Measurements from ENCODE around the gene KIF17.
A peak's percentile ranks its signal among the peaks of the same experiment; 100 is the strongest.

Gene KIF17

DNA sequence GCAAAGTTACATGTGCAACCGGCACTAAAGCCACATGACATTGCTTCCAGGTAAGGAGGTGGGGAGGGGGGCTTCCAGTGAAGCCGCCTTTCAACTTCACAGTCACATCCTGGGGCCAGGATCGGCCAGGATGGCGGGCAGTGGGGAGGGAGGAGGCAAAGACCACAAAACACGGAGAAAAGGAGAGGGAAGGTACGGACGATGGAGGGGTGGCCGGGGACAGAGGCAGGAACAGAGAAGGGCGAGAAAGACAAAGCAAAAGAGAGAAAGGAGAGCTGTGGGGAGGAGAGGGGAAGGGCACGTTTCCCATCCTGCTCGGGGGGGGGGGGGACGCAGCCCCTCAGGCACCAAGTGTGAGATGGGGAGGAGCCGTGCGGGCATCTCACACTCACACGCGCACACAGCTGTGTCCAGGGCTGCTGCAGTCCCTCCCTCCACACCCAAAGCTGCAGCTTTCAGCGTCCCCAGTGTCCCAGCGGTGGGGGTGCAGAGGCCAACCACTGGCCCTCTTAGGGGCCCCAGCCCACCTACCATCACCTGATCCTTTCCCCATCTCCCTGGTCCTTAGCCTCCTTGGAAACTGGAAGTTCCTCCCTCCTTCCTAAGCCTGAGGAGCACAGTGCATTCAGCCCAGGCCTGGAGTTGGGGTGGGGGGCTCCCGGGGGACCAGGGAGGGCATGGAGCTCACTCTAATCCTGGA lies 12.3 kb upstream of the KIF17 start:
- Histone ChIP-seq H2AFZ (ENCODE audit: low read length) (peak overlapping the region; percentile 67), H3K14ac (ENCODE audit: low read length) (peak overlapping the region; percentile 76), H3K79me1 (ENCODE audit: low read depth, low read length) (peaks cover 7% of the 10 kb centered on the region), H3K9me3 (replicated peaks in 1 of 2; ENCODE audit: control insufficient read depth in 2 of 2, insufficient read depth in 1 of 2, low read depth in 1 of 2, low read length in 2 of 2) (no peaks in the 10 kb centered on the region), H3K9ac (ENCODE audit: low read depth, low read length, poor library complexity) (peak overlapping the region; percentile 50), H3K18ac (ENCODE audit: low read length) (peak overlapping the region; percentile 52), H3K4ac (ENCODE audit: low read length) (no peak overlapping the region), H4K91ac (ENCODE audit: low read depth, low read length, poor library complexity) (no peak overlapping the region), H4K8ac (ENCODE audit: low read depth, low read length) (no peak overlapping the region), H2AK5ac (ENCODE audit: low read depth, low read length) (peak overlapping the region; percentile 86), H3K4me1 (ENCODE audit: control insufficient read depth in 2 of 2, insufficient read depth in 1 of 2, low read depth in 1 of 2, low read length in 2 of 2) (peaks cover 18 to 20% of the 10 kb centered on the region in 2 donors), H2BK15ac (ENCODE audit: low read length) (peak overlapping the region; percentile 44), H3K4me3 (ENCODE audit: low read length in 2 of 2) (peak overlapping the region in 1 of 2 donors; percentile 14), H3K4me2 (ENCODE audit: insufficient read depth, low read length, poor library complexity, severe bottlenecking) (no peak overlapping the region), H2BK120ac (ENCODE audit: low read depth, low read length) (no peak overlapping the region), H2BK12ac (ENCODE audit: low read length) (no peak overlapping the region), H2BK5ac (ENCODE audit: low read length) (no peak overlapping the region), H3K27ac (replicated peaks; ENCODE audit: low read length) (no peak overlapping the region), H3K23ac (ENCODE audit: low read depth, low read length, poor library complexity) (peak overlapping the region; percentile 20), H3K36me3 (replicated peaks in 1 of 2; ENCODE audit: control insufficient read depth in 2 of 2, insufficient read depth in 2 of 2, low read length in 2 of 2) (peaks cover 0 to 2% of the 10 kb centered on the region in 2 donors), H3K27me3 (ENCODE audit: control insufficient read depth in 3 of 3, insufficient read depth in 3 of 3, low read depth in 1 of 3, low read length in 3 of 3) (peaks cover 0 to 25% (median 8%) of the 10 kb centered on the region in 3 experiments)
- no CpG with 5 or more reads among the region's 19 CpGs for WGBS, 2 donors (ENCODE audit: extremely low coverage in 2 of 2, insufficient read length in 2 of 2, insufficient replicate concordance in 1 of 2)
- no peak for DNase-seq (ENCODE audit: low spot score)

- Histone ChIP-seq H3K9me3 (replicated peaks in 1 of 2; ENCODE audit: control insufficient read depth in 2 of 2, insufficient read depth in 1 of 2, low read depth in 1 of 2, low read length in 2 of 2) (no peaks in the 10 kb centered on the region), H3K4me1 (ENCODE audit: control insufficient read depth in 2 of 2, insufficient read depth in 1 of 2, low read depth in 1 of 2, low read length in 2 of 2) (peaks cover 18 to 20% of the 10 kb centered on the region in 2 donors), H3K14ac (ENCODE audit: low read length) (no peak overlapping the region), H3K18ac (ENCODE audit: low read length) (peak overlapping the region; percentile 20), H3K36me3 (replicated peaks in 1 of 2; ENCODE audit: control insufficient read depth in 2 of 2, insufficient read depth in 2 of 2, low read length in 2 of 2) (peaks cover 0 to 2% of the 10 kb centered on the region in 2 donors), H2AK5ac (ENCODE audit: low read depth, low read length) (peak overlapping the region; percentile 86), H3K79me1 (ENCODE audit: low read depth, low read length) (peaks cover 7% of the 10 kb centered on the region), H3K4ac (ENCODE audit: low read length) (no peak overlapping the region), H2BK120ac (ENCODE audit: low read depth, low read length) (no peak overlapping the region), H3K4me3 (ENCODE audit: low read length in 2 of 2) (no peak overlapping the region), H3K4me2 (ENCODE audit: insufficient read depth, low read length, poor library complexity, severe bottlenecking) (no peak overlapping the region), H2BK5ac (ENCODE audit: low read length) (no peak overlapping the region), H2BK15ac (ENCODE audit: low read length) (peak overlapping the region; percentile 38), H3K9ac (ENCODE audit: low read depth, low read length, poor library complexity) (peak overlapping the region; percentile 70), H4K8ac (ENCODE audit: low read depth, low read length) (no peak overlapping the region), H2AFZ (ENCODE audit: low read length) (peak overlapping the region; percentile 67), H3K27me3 (ENCODE audit: control insufficient read depth in 3 of 3, insufficient read depth in 3 of 3, low read depth in 1 of 3, low read length in 3 of 3) (peaks cover 0 to 25% (median 8%) of the 10 kb centered on the region in 3 experiments), H3K27ac (replicated peaks; ENCODE audit: low read length) (no peak overlapping the region), H4K91ac (ENCODE audit: low read depth, low read length, poor library complexity) (no peak overlapping the region), H2BK12ac (ENCODE audit: low read length) (no peak overlapping the region), H3K23ac (ENCODE audit: low read depth, low read length, poor library complexity) (peak overlapping the region; percentile 34)
- no peak for DNase-seq (ENCODE audit: low spot score)
- no CpG with 5 or more reads among the region's 14 CpGs for WGBS, 2 donors (ENCODE audit: extremely low coverage in 2 of 2, insufficient read length in 2 of 2, insufficient replicate concordance in 1 of 2)
Observed at GRCh38 chr1:20729155-20729931, 11.5 kb upstream of the KIF17 start.

- no peak overlapping the region for H3K27ac ChIP-seq (replicated peaks; ENCODE audit: low read length)
- H3K27me3 ChIP-seq (ENCODE audit: control insufficient read depth in 3 of 3, insufficient read depth in 3 of 3, low read depth in 1 of 3, low read length in 3 of 3): peaks cover 0 to 25% (median 8%) of the 10 kb centered on the region in 3 experiments
- no peak overlapping the region for H4K8ac ChIP-seq (ENCODE audit: low read depth, low read length)
- H3K23ac ChIP-seq (ENCODE audit: low read depth, low read length, poor library complexity): peak overlapping the region; percentile 10
- peak overlapping the region; percentile 38 for H2BK15ac ChIP-seq (ENCODE audit: low read length)
- H3K9me3 ChIP-seq (replicated peaks in 1 of 2; ENCODE audit: control insufficient read depth in 2 of 2, insufficient read depth in 1 of 2, low read depth in 1 of 2, low read length in 2 of 2): no peaks in the 10 kb centered on the region
- peak overlapping the region; percentile 52 for H3K18ac ChIP-seq (ENCODE audit: low read length)
- no peak overlapping the region for H2BK120ac ChIP-seq (ENCODE audit: low read depth, low read length)
- H3K4me1 ChIP-seq (ENCODE audit: control insufficient read depth in 2 of 2, insufficient read depth in 1 of 2, low read depth in 1 of 2, low read length in 2 of 2): peaks cover 18 to 20% of the 10 kb centered on the region in 2 donors
- WGBS, 2 donors (ENCODE audit: extremely low coverage in 2 of 2, insufficient read length in 2 of 2, insufficient replicate concordance in 1 of 2): no CpG with 5 or more reads among the region's 9 CpGs
- H2BK5ac ChIP-seq (ENCODE audit: low read length): no peak overlapping the region
- H4K91ac ChIP-seq (ENCODE audit: low read depth, low read length, poor library complexity): no peak overlapping the region
- H2AFZ ChIP-seq (ENCODE audit: low read length): no peak overlapping the region
- peaks cover 0 to 2% of the 10 kb centered on the region in 2 donors for H3K36me3 ChIP-seq (replicated peaks in 1 of 2; ENCODE audit: control insufficient read depth in 2 of 2, insufficient read depth in 2 of 2, low read length in 2 of 2)
- H3K79me1 ChIP-seq (ENCODE audit: low read depth, low read length): peaks cover 7% of the 10 kb centered on the region
- H3K4me2 ChIP-seq (ENCODE audit: insufficient read depth, low read length, poor library complexity, severe bottlenecking): no peak overlapping the region
- no peak overlapping the region for H3K4me3 ChIP-seq (ENCODE audit: low read length in 2 of 2)
- H3K14ac ChIP-seq (ENCODE audit: low read length): no peak overlapping the region
- H3K4ac ChIP-seq (ENCODE audit: low read length): no peak overlapping the region
- H3K9ac ChIP-seq (ENCODE audit: low read depth, low read length, poor library complexity): no peak overlapping the region
- H2BK12ac ChIP-seq (ENCODE audit: low read length): no peak overlapping the region
- no peak for DNase-seq (ENCODE audit: low spot score)
- peak overlapping the region; percentile 79 for H2AK5ac ChIP-seq (ENCODE audit: low read depth, low read length)
Observed at GRCh38 chr1:20728371-20729154, 10.8 kb upstream of the KIF17 start.
